IMR-90 (cell line): ENCODE measurements around the gene HIVEP1. TPM values are rescaled to one million over a fixed set of nuclear protein-coding genes. Genes with fewer than 3 reads are reported as not detected.

Source experiments
- ATAC-seq: fragments of 200-7000 bp; cut with Tn5 transposase; 2 replicates; pipeline ENCODE4 v1.9.1; 2020; ENCODE audit warnings: low read depth, mild to moderate bottlenecking, moderate library complexity
- BruUV-seq: library from RNA; stranded (reverse); fragments of 400-500 nt; replicated peaks from 2 replicates; lab custom pipeline; 2021; lab: Mats Ljungman, UMichigan
- CTCF ChIA-PET: fragments of 300-600 bp; formaldehyde crosslinking; extraction: SDS; loops from one replicate; lab custom pipeline; 2021; ENCODE audit warnings: antibody characterized with exemption; lab: Yijun Ruan, JAX
- POLR2A ChIA-PET: fragments of 300-600 bp; sonication (Branson Sonifier 250); formaldehyde crosslinking; loops from one replicate; lab custom pipeline; 2022; ENCODE audit warnings: antibody characterized with exemption; ENCODE audit not compliant: unreplicated experiment; lab: Charles Lee
- DNase-seq: peaks from one replicate; pipeline ENCODE4 v3.0.0; 2013
- H2AFZ ChIP-seq: replicated peaks from 2 replicates; pipeline ENCODE3; 2013; ENCODE audit warnings: low read length, mild to moderate bottlenecking; ENCODE audit not compliant: poor library complexity
- H2AK5ac ChIP-seq: 2 replicates; pipeline ENCODE4 v1.6.1; 2013; ENCODE audit warnings: low read depth, low read length, inconsistent platforms
- H2AK9ac ChIP-seq: replicated peaks from 2 replicates; pipeline ENCODE3; 2013; ENCODE audit warnings: mild to moderate bottlenecking, low read depth, low read length, moderate library complexity; ENCODE audit not compliant: poor library complexity
- H2BK120ac ChIP-seq: 2 replicates; pipeline ENCODE4 v1.6.1; 2013; ENCODE audit warnings: low read depth, low read length, inconsistent platforms
- H2BK15ac ChIP-seq: 3 replicates; pipeline ENCODE4 v1.6.1; 2013; ENCODE audit warnings: low read depth, low read length, inconsistent platforms
- H2BK20ac ChIP-seq: 2 replicates; pipeline ENCODE4 v1.6.1; 2013; ENCODE audit warnings: low read depth, mild to moderate bottlenecking, inconsistent platforms, low read length, moderate library complexity
- H2BK5ac ChIP-seq: 2 replicates; pipeline ENCODE4 v1.6.1; 2013; ENCODE audit warnings: mild to moderate bottlenecking, low read depth, low read length, inconsistent platforms; ENCODE audit not compliant: poor library complexity, severe bottlenecking
- H3K14ac ChIP-seq: replicated peaks from 2 replicates; pipeline ENCODE4 v1.6.1; 2013; ENCODE audit warnings: low read depth, low read length, inconsistent platforms
- H3K18ac ChIP-seq: 2 replicates; pipeline ENCODE4 v1.6.1; 2013; ENCODE audit warnings: low read depth, low read length, control low read depth
- H3K23ac ChIP-seq: 2 replicates; pipeline ENCODE4 v1.6.1; 2013; ENCODE audit warnings: low read depth, low read length, inconsistent platforms
- H3K27ac ChIP-seq: 2 replicates; pipeline ENCODE4 v1.5.1; 2013; ENCODE audit warnings: mild to moderate bottlenecking, control low read depth, low read length; ENCODE audit not compliant: insufficient read depth
- H3K27me3 ChIP-seq: 2 replicates; pipeline ENCODE4 v1.6.1; 2013; ENCODE audit warnings: low read length; ENCODE audit not compliant: control insufficient read depth, insufficient read depth
- H3K36me3 ChIP-seq: 2 replicates; pipeline ENCODE4 v1.6.1; 2013; ENCODE audit warnings: low read length, mixed read lengths; ENCODE audit not compliant: control insufficient read depth, insufficient read depth
- H3K4ac ChIP-seq: 2 replicates; pipeline ENCODE4 v1.6.1; 2013; ENCODE audit warnings: low read depth, low read length, inconsistent platforms
- H3K4me1 ChIP-seq: 2 replicates; pipeline ENCODE4 v1.6.1; 2013; ENCODE audit warnings: low read length, mixed read lengths; ENCODE audit not compliant: control insufficient read depth, insufficient read depth
- H3K4me2 ChIP-seq: 2 replicates; pipeline ENCODE4 v1.6.1; 2013; ENCODE audit warnings: low read depth, mild to moderate bottlenecking, control low read depth, low read length, moderate library complexity
- H3K4me3 ChIP-seq: 2 replicates; pipeline ENCODE4 v1.5.1; 2013; ENCODE audit warnings: low read depth, mild to moderate bottlenecking, control low read depth, low read length, moderate library complexity; ENCODE audit not compliant: insufficient read depth
- H3K56ac ChIP-seq: 2 replicates; pipeline ENCODE4 v1.6.1; 2013; ENCODE audit warnings: low read length, inconsistent platforms; ENCODE audit not compliant: insufficient read depth; ENCODE audit errors: extremely low read depth
- H3K79me1 ChIP-seq, 2 experiments: 2 replicates each; pipeline ENCODE4 v1.6.1; 2013; ENCODE audit warnings: low read length in 2 of 2, inconsistent platforms in 1 of 2, low read depth in 1 of 2
- H3K9ac ChIP-seq: 2 replicates; pipeline ENCODE4 v1.6.1; 2013; ENCODE audit warnings: low read depth, low read length, control low read depth
- H3K9me1 ChIP-seq: 2 replicates; pipeline ENCODE4 v1.6.1; 2013; ENCODE audit warnings: low read length, inconsistent platforms; ENCODE audit not compliant: insufficient read depth
- H3K9me3 ChIP-seq: 2 replicates; pipeline ENCODE4 v1.6.1; 2013; ENCODE audit warnings: low read length; ENCODE audit not compliant: control insufficient read depth, insufficient read depth
- H4K20me1 ChIP-seq: 2 replicates; pipeline ENCODE4 v1.6.1; 2013; ENCODE audit warnings: low read length, inconsistent platforms; ENCODE audit not compliant: insufficient read depth
- H4K5ac ChIP-seq: 2 replicates; pipeline ENCODE4 v1.6.1; 2013; ENCODE audit warnings: mild to moderate bottlenecking, low read depth, low read length, control low read depth
- H4K8ac ChIP-seq, 2 experiments: 2 replicates each; pipeline ENCODE4 v1.6.1; 2013; ENCODE audit warnings: low read depth in 2 of 2, low read length in 2 of 2, control low read depth in 1 of 2, inconsistent platforms in 1 of 2
- H4K91ac ChIP-seq: 2 replicates; pipeline ENCODE4 v1.6.1; 2013; ENCODE audit warnings: low read depth, low read length, inconsistent platforms; ENCODE audit not compliant: insufficient read depth
- BHLHE40 ChIP-seq: fragments of 150-350 bp; IDR thresholded peaks from 2 replicates; pipeline ENCODE4 v1.6.1; 2016; ENCODE audit warnings: mild to moderate bottlenecking, low read depth, low read length
- CEBPB ChIP-seq: IDR thresholded peaks from 2 replicates; pipeline ENCODE4 v1.6.1; 2012; ENCODE audit warnings: low read depth, low read length, improper control_type of control experiment
- CHD1 ChIP-seq: IDR thresholded peaks from 2 replicates; pipeline ENCODE4 v1.6.1; 2012; ENCODE audit warnings: low read depth, low read length, improper control_type of control experiment
- FOS ChIP-seq: fragments of 150-350 bp; IDR thresholded peaks from 2 replicates; pipeline ENCODE4 v1.6.1; 2016; ENCODE audit warnings: low read depth, low read length
- MAZ ChIP-seq: IDR thresholded peaks from 2 replicates; pipeline ENCODE4 v1.6.1; 2012; ENCODE audit warnings: low read depth, mild to moderate bottlenecking, low read length, improper control_type of control experiment, moderate library complexity, borderline replicate concordance
- NFE2L2 ChIP-seq: fragments of 150-350 bp; IDR thresholded peaks from 2 replicates; pipeline ENCODE4 v1.6.1; 2016; ENCODE audit warnings: low read depth, mild to moderate bottlenecking, low read length
- POLR2A ChIP-seq: IDR thresholded peaks from 2 replicates; pipeline ENCODE4 v1.6.1; 2012; ENCODE audit warnings: mild to moderate bottlenecking, low read depth, low read length
- RAD21 ChIP-seq: IDR thresholded peaks from 2 replicates; pipeline ENCODE4 v1.6.1; 2012; ENCODE audit warnings: low read length, improper control_type of control experiment
- RCOR1 ChIP-seq: IDR thresholded peaks from 2 replicates; pipeline ENCODE4 v1.6.1; 2012; ENCODE audit warnings: mild to moderate bottlenecking, low read length, improper control_type of control experiment; ENCODE audit not compliant: insufficient replicate concordance
- RFX5 ChIP-seq: IDR thresholded peaks from 2 replicates; pipeline ENCODE4 v1.8.0; 2012; ENCODE audit warnings: low read depth, mild to moderate bottlenecking, low read length, moderate library complexity
- USF2 ChIP-seq: fragments of 150-350 bp; IDR thresholded peaks from 2 replicates; pipeline ENCODE4 v1.6.1; 2017; ENCODE audit warnings: mild to moderate bottlenecking, antibody characterized with exemption, low read length, low read depth
- WGBS, 2 experiments: methylation state at CpG; one replicate each; pipeline versions ENCODE4 v1.1.5 to v1.1.7; 2013; ENCODE audit warnings: missing lambda C conversion rate in 2 of 2; ENCODE audit not compliant: insufficient read length in 1 of 2; ENCODE audit errors: extremely low coverage in 2 of 2; 5-methylcytosine and 5-hydroxymethylcytosine counted together
- dilution Hi-C: fragments of 300-500 bp; cut with HindIII; formaldehyde crosslinking; loops from one replicate; pipeline ENCODE4 v1.14.3; 2018; ENCODE audit warnings: low sequenced_read_pairs; ENCODE audit not compliant: unreplicated experiment
- in situ Hi-C: fragments of 300-500 bp; cut with MboI; formaldehyde crosslinking; loops from 3 replicates; pipeline ENCODE4 v1.14.3; 2019; ENCODE audit warnings: low sequenced_read_pairs, inconsistent platforms, mixed read lengths
- intact Hi-C: fragments of 100-400 bp; cut with micrococcal nuclease; formaldehyde crosslinking; loops from 2 replicates; pipeline ENCODE4 v1.10.0; 2022
- polyA plus RNA-seq, 3 experiments: library from polyadenylated mRNA; depleted of rRNA; stranded (reverse); fragments of >200 nt; gene quantifications; 2 replicates each; pipeline ENCODE4 v1.2.3, GENCODE V29; 2012; ENCODE audit warnings: low replicate concordance in 1 of 3
- total RNA-seq: library from RNA; depleted of rRNA; stranded (reverse); fragments of >200 nt; gene quantifications from 2 replicates; pipeline ENCODE4 v1.2.3, GENCODE V29; 2012

HIVEP1 gene
- total and polyA plus RNA-seq, 2 of the 4 experiments (the other 2 are of a cell fraction) = 13.0 to 17.2 TPM

GRCh38 chr6:12182676-12183075, 170.6 kb downstream of the HIVEP1 start:
- no TSS peak for BruUV-seq

More at GRCh38 chr6:12182676-12183075, 170.6 kb downstream of the HIVEP1 start:
- H4K8ac ChIP-seq = no peak overlapping the region
- peak overlapping the region; percentile 48 for H4K91ac ChIP-seq
- peak overlapping the region; percentile 68; the same call in 1 of the 2 replicates for H2BK20ac ChIP-seq
- H3K56ac ChIP-seq = 0 out of 2 replicates have a peak overlapping the region, but pooled peaks have one; percentile 26
- H3K9ac ChIP-seq = no peak overlapping the region
- H2BK5ac ChIP-seq = peak overlapping the region; percentile 69
- H3K36me3 ChIP-seq = no peaks in the 10 kb centered on the region
- dilution Hi-C loops = no loop called here
- DNase-seq (peak; percentile 74), ATAC-seq (peak; percentile 92)
- no peaks in the 10 kb centered on the region for H3K9me1 ChIP-seq
- H2BK120ac ChIP-seq = 0 out of 2 replicates have a peak overlapping the region, but pooled peaks have one; percentile 45
- peak overlapping the region; percentile 51; the same call in 1 of the 2 replicates for H4K5ac ChIP-seq
- H3K23ac ChIP-seq = peak overlapping the region; percentile 52; the same call in 1 of the 2 replicates
- H2AK5ac ChIP-seq = no peak overlapping the region
- H3K79me1 ChIP-seq = no peaks in the 10 kb centered on the region
- H3K9me3 ChIP-seq = no peaks in the 10 kb centered on the region
- H3K27me3 ChIP-seq = no peaks in the 10 kb centered on the region
- ChIA-PET CTCF (no interaction called here), POLR2A (no interaction called here)
- TF ChIP-seq RCOR1 (no peak), RAD21 (no peak), CHD1 (no peak), USF2 (peak; percentile 62; the same call in 1 of the 2 replicates), FOS (no peak), RFX5 (no peak), NFE2L2 (no peak), MAZ (no peak), CEBPB (peak; percentile 39; the same call in 1 of the 2 replicates), POLR2A (no peak), BHLHE40 (no peak)
- H2AK9ac ChIP-seq = no peak overlapping the region
- peak overlapping the region; percentile 1; the same call in 1 of the 2 replicates for H3K4me2 ChIP-seq
- WGBS, 2 experiments = no CpG with 5 or more reads among the region's 5 CpGs
- H3K4ac ChIP-seq = peak overlapping the region; percentile 47; the same call in 1 of the 2 replicates
- no peak overlapping the region; the same call in 2 of the 3 replicates for H2BK15ac ChIP-seq
- H3K4me1 ChIP-seq = peaks cover 2% of the 10 kb centered on the region; the same call in 1 of the 2 replicates
- in situ Hi-C loops = no loop called here
- no peak overlapping the region for H3K27ac ChIP-seq
- intact Hi-C loops = no loop called here
- no peak overlapping the region for H2AFZ ChIP-seq
- H3K14ac ChIP-seq = peak overlapping the region; percentile 62; the same call in 1 of the 2 replicates
- H3K4me3 ChIP-seq = no peak overlapping the region
- H4K20me1 ChIP-seq = no peaks in the 10 kb centered on the region
- H3K18ac ChIP-seq = peak overlapping the region; percentile 70; the same call in 1 of the 2 replicates
